Measurements from ENCODE around the gene ACTG2.
A peak's percentile ranks its signal among the peaks of the same experiment; 100 is the strongest.

ACTG2 gene

GRCh38 chr2:73925853-73926492 lies 33.2 kb downstream of the ACTG2 start:
- no peak overlapping the region for H3K9ac ChIP-seq
- no peaks in the 10 kb centered on the region for H3K27me3 ChIP-seq (ENCODE audit: control insufficient read depth, insufficient read depth, low read length)
- H3K9me3 ChIP-seq (ENCODE audit: control insufficient read depth, low read length) = no peaks in the 10 kb centered on the region
- peaks cover 8% of the 10 kb centered on the region for H3K79me2 ChIP-seq
- H3K4me1 ChIP-seq = no peaks in the 10 kb centered on the region
- TF ChIP-seq, protein P1, sequence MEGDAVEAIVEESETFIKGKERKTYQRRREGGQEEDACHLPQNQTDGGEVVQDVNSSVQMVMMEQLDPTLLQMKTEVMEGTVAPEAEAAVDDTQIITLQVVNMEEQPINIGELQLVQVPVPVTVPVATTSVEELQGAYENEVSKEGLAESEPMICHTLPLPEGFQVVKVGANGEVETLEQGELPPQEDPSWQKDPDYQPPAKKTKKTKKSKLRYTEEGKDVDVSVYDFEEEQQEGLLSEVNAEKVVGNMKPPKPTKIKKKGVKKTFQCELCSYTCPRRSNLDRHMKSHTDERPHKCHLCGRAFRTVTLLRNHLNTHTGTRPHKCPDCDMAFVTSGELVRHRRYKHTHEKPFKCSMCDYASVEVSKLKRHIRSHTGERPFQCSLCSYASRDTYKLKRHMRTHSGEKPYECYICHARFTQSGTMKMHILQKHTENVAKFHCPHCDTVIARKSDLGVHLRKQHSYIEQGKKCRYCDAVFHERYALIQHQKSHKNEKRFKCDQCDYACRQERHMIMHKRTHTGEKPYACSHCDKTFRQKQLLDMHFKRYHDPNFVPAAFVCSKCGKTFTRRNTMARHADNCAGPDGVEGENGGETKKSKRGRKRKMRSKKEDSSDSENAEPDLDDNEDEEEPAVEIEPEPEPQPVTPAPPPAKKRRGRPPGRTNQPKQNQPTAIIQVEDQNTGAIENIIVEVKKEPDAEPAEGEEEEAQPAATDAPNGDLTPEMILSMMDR (IDR thresholded peaks at IDR 0.05) = no peak
- peak overlapping the region; percentile 65 for H3K4me3 ChIP-seq (ENCODE audit: low read depth, low read length)
- no peaks in the 10 kb centered on the region for H3K36me3 ChIP-seq (ENCODE audit: control insufficient read depth, insufficient read depth, low read length)
- peak overlapping the region; percentile 86 for H3K27ac ChIP-seq
- H2AFZ ChIP-seq = peak overlapping the region; percentile 88
- H3K4me2 ChIP-seq (ENCODE audit: low read length) = peak overlapping the region; percentile 48

GRCh38 chr2:73926493-73927327 lies 33.9 kb downstream of the ACTG2 start, which contains the start of gene DGUOK:
TSS of gene DGUOK (plus strand) at chr2:73926880. CDS start at chr2:73926911, 31 bp downstream.
- Histone ChIP-seq H3K27me3 (ENCODE audit: control insufficient read depth, insufficient read depth, low read length) (no peaks in the 10 kb centered on the region), H2AFZ (peak within 1 kb of the TSS; percentile 88)

DNA sequence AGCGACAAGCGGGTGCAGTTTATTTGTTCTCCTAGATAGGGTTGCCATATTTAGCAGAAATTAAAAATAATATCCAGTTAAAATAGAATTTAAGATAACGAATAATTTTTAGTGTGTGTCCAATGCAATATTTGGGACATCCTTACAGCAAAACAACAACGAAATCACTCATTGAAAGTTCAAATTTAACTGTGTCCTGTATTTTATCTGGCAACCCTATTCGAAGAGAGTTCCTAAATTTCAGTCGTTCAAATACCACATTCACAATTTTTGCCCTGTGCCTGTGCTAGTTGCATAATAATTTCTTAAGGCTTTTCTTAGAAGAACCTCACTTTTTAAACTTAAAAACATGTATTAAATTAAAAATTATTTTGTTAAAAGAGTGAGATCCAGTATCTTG lies 34.5 kb downstream of the ACTG2 start:
- H3K4me1 ChIP-seq = no peaks in the 10 kb centered on the region
- no peaks in the 10 kb centered on the region for H3K36me3 ChIP-seq (ENCODE audit: control insufficient read depth, insufficient read depth, low read length)
- H3K79me2 ChIP-seq = peaks cover 16% of the 10 kb centered on the region
- H3K9ac ChIP-seq = no peak overlapping the region
- peak overlapping the region; percentile 86 for H3K27ac ChIP-seq
- no peaks in the 10 kb centered on the region for H3K27me3 ChIP-seq (ENCODE audit: control insufficient read depth, insufficient read depth, low read length)
- H3K9me3 ChIP-seq (ENCODE audit: control insufficient read depth, low read length) = no peaks in the 10 kb centered on the region
- peak overlapping the region; percentile 48 for H3K4me2 ChIP-seq (ENCODE audit: low read length)
- peak overlapping the region; percentile 88 for H2AFZ ChIP-seq
- TF ChIP-seq, protein P1 (IDR thresholded peaks at IDR 0.05) = no peak
- peak overlapping the region; percentile 65 for H3K4me3 ChIP-seq (ENCODE audit: low read depth, low read length)

More at GRCh38 chr2:73926493-73927327, 33.9 kb downstream of the ACTG2 start, which contains the start of gene DGUOK:
- peak within 1 kb of the TSS; percentile 86 for H3K27ac ChIP-seq
- TF ChIP-seq, protein P1 (IDR thresholded peaks at IDR 0.05) = no peak
- H3K79me2 ChIP-seq = peaks cover 14% of the 10 kb centered on the region
- peak within 1 kb of the TSS; percentile 33 for H3K9ac ChIP-seq
- H3K4me1 ChIP-seq = no peaks in the 10 kb centered on the region
- no peaks in the 10 kb centered on the region for H3K36me3 ChIP-seq (ENCODE audit: control insufficient read depth, insufficient read depth, low read length)
- peak within 1 kb of the TSS; percentile 65 for H3K4me3 ChIP-seq (ENCODE audit: low read depth, low read length)
- peak within 1 kb of the TSS; percentile 48 for H3K4me2 ChIP-seq (ENCODE audit: low read length)
- no peaks in the 10 kb centered on the region for H3K9me3 ChIP-seq (ENCODE audit: control insufficient read depth, low read length)

DNA sequence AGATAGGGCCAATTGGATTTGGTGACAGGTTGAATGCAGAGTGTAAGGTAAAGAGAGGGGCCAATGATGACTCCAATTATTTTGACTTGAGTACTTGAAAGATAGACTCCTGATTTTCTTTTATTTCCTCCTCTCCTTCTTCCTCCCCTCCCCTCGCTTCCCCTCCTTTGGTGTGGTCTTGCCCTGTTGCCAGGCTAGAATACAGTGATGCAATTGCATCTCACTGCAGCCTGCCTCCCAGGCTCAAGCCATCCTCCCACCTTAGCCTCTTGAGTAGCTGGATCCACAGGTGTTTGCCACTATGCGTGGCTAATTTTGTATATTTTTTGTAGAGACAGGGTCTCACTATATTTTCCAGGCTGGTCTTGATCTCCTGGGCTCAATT lies 36.1 kb downstream of the ACTG2 start:
- Histone ChIP-seq H3K4me2 (ENCODE audit: low read length) (no peak overlapping the region), H3K79me2 (peaks cover 16% of the 10 kb centered on the region), H3K4me3 (ENCODE audit: low read depth, low read length) (no peak overlapping the region), H3K9ac (no peak overlapping the region), H3K27me3 (ENCODE audit: control insufficient read depth, insufficient read depth, low read length) (no peaks in the 10 kb centered on the region), H3K27ac (no peak overlapping the region), H2AFZ (no peak overlapping the region), H3K9me3 (ENCODE audit: control insufficient read depth, low read length) (no peaks in the 10 kb centered on the region), H3K4me1 (no peaks in the 10 kb centered on the region), H3K36me3 (ENCODE audit: control insufficient read depth, insufficient read depth, low read length) (no peaks in the 10 kb centered on the region)
- TF ChIP-seq, protein P1 (IDR thresholded peaks at IDR 0.05) = no peak

Data from parathyroid adenoma (tissue), 2 donors.